GM12878 (cell line): ENCODE data around the gene EYA4.

Experiments used
- CTCF ChIP-seq, 3 experiments: IDR thresholded peaks in 2 of 3; conservative IDR thresholded peaks in 1 of 3; 2 replicates each; pipeline ENCODE4 v1.5.1; 2011; ENCODE audit warnings: low read depth in 3 of 3, low read length in 3 of 3, mild to moderate bottlenecking in 3 of 3, control low read depth in 2 of 3, moderate library complexity in 2 of 3, inconsistent platforms in 1 of 3, mixed read lengths in 1 of 3; ENCODE audit not compliant: control insufficient read depth in 2 of 3, insufficient read depth in 1 of 3; ENCODE audit errors: extremely low read depth in 1 of 3
- HDAC2 ChIP-seq: fragments of 200-600 bp; sonication (generic); IDR thresholded peaks from 2 replicates; pipeline ENCODE4 v1.6.1; 2017
- MXI1 ChIP-seq: fragments of 150-350 bp; IDR thresholded peaks from 2 replicates; pipeline ENCODE4 v1.6.1; 2011; ENCODE audit warnings: low read depth, mild to moderate bottlenecking, inconsistent platforms, low read length, improper control_type of control experiment
- POLR2A ChIP-seq: IDR thresholded peaks from 2 replicates; pipeline ENCODE4 v1.6.1; 2011; ENCODE audit warnings: low read depth, mild to moderate bottlenecking, low read length

DNA sequence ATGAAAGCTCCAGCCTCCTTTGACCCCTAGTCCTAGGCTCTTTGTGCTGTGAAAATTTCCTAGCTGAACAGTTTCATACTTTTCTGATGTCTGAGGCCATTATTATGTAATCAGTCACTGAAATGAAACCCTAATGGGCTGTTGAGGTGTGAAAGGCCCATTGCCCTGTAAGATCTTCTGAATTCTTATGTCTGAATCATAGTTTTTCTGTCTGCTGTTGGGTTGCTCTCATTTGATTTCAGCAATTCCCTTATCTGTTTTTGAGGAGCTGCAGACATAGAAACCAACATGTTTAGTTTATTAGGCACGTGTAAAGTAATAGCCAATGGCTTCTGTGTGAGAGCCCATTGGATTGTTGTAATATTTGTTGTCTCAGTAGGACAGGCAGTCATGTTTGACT, 118.1 kb downstream of the EYA4 start:
- no peak for TF ChIP-seq POLR2A
- TF ChIP-seq HDAC2: no peak
- no peak for TF ChIP-seq MXI1
- no peak for TF ChIP-seq CTCF (IDR thresholded peaks at IDR 0.05 in 2 of 3, conservative IDR thresholded peaks at IDR 0.05 in 1 of 3; ENCODE audit: control insufficient read depth in 2 of 3, extremely low read depth in 1 of 3, insufficient read depth in 1 of 3, low read depth in 3 of 3, low read length in 3 of 3)
